GM12878 (cell line): ENCODE data around the gene ZNF282. TPM values are rescaled to one million over a fixed set of nuclear protein-coding genes. Genes with fewer than 3 reads are reported as not detected.

ENCODE experiments used
- ATAC-seq: fragments of 200-7000 bp; cut with Tn5 transposase; 3 replicates; pipeline ENCODE4 v1.9.1; 2020; ENCODE audit warnings: mild to moderate bottlenecking, moderate library complexity
- BruUV-seq: library from RNA; stranded (reverse); fragments of 400-500 nt; replicated peaks from 2 replicates; lab custom pipeline; 2021; lab: Mats Ljungman, UMichigan
- CTCF ChIA-PET: fragments of 300-600 bp; sonication (Branson Sonifier 250); formaldehyde crosslinking; extraction: SDS; loops from one replicate; lab custom pipeline; 2021; ENCODE audit warnings: inconsistent platforms; lab: Yijun Ruan, JAX
- POLR2A ChIA-PET: fragments of 350-600 bp; formaldehyde crosslinking; extraction: SDS; loops from one replicate; lab custom pipeline; 2021; ENCODE audit warnings: inconsistent platforms; lab: Charles Lee
- RAD21 ChIA-PET: fragments of 300-600 bp; sonication (Branson Sonifier 250); formaldehyde crosslinking; loops from one replicate; lab custom pipeline; 2023; ENCODE audit warnings: antibody characterized with exemption; ENCODE audit not compliant: unreplicated experiment; lab: Charles Lee
- SMC1A ChIA-PET: fragments of 300-600 bp; sonication (Branson Sonifier 250); formaldehyde crosslinking; loops from one replicate; lab custom pipeline; 2023; ENCODE audit not compliant: unreplicated experiment, uncharacterized antibody; lab: Charles Lee
- DNase-seq: peaks from one replicate; pipeline ENCODE4 v3.0.0-alpha.2; 2011; ENCODE audit warnings: low read depth, low spot score
- FAIRE-seq: peaks from 3 replicates; lab custom pipeline; 2011; peaks lifted over from hg19 to GRCh38; lab: Jason Lieb, UNC
- H2AFZ ChIP-seq: 2 replicates; pipeline ENCODE4 v1.6.0; 2011; ENCODE audit warnings: low read depth, low read length, control low read depth; ENCODE audit not compliant: control insufficient read depth
- H3K27ac ChIP-seq: 2 replicates; pipeline ENCODE4 v1.5.1; 2011; ENCODE audit warnings: control low read depth; ENCODE audit not compliant: control insufficient read depth, insufficient read depth
- H3K27me3 ChIP-seq, 2 experiments: replicated peaks in 1 of 2; 2 replicates each; pipeline versions ENCODE4 v1.6.0 to v1.6.1; 2011; ENCODE audit warnings: low read length in 1 of 2; ENCODE audit not compliant: control insufficient read depth in 2 of 2, insufficient read depth in 2 of 2
- H3K36me3 ChIP-seq, 2 experiments: 2 replicates each; pipeline ENCODE4 v1.5.1; 2011; ENCODE audit warnings: low read length in 1 of 2; ENCODE audit not compliant: control insufficient read depth in 2 of 2, insufficient read depth in 2 of 2
- H3K4me1 ChIP-seq: 2 replicates; pipeline ENCODE4 v1.6.1; 2011; ENCODE audit warnings: mild to moderate bottlenecking, low read length, moderate library complexity, mixed read lengths; ENCODE audit not compliant: control insufficient read depth, insufficient read depth
- H3K4me2 ChIP-seq: 2 replicates; pipeline ENCODE4 v1.6.0; 2011; ENCODE audit warnings: control low read depth; ENCODE audit not compliant: control insufficient read depth, insufficient read depth
- H3K4me3 ChIP-seq: fragments of 200-600 bp; sonication (generic); 2 replicates; pipeline ENCODE4 v1.5.1; 2016
- H3K79me2 ChIP-seq: 2 replicates; pipeline ENCODE4 v1.6.0; 2011; ENCODE audit warnings: low read length; ENCODE audit not compliant: control insufficient read depth, insufficient read depth
- H3K9ac ChIP-seq: 2 replicates; pipeline ENCODE4 v1.8.0; 2011; ENCODE audit warnings: low read length, control low read depth, mixed read lengths; ENCODE audit not compliant: control insufficient read depth, insufficient read depth
- H3K9me3 ChIP-seq: replicated peaks from 3 replicates; pipeline ENCODE4 v1.5.1; 2011; ENCODE audit warnings: mild to moderate bottlenecking, low read length; ENCODE audit not compliant: control insufficient read depth, insufficient read depth
- H4K20me1 ChIP-seq: 2 replicates; pipeline ENCODE4 v1.6.0; 2011; ENCODE audit not compliant: control insufficient read depth, insufficient read depth
- EGR1 ChIP-seq, 2 experiments: IDR thresholded peaks; 1 replicate in 1 of 2; 2 replicates in 1 of 2; pipeline ENCODE4 v1.6.1; 2011 to 2012; ENCODE audit warnings: low read depth in 2 of 2, low read length in 2 of 2, borderline replicate concordance in 1 of 2, mild to moderate bottlenecking in 1 of 2, moderate library complexity in 1 of 2
- EP300 ChIP-seq, 2 experiments: fragments of 150-350 bp in 1 of 2; IDR thresholded peaks; 2 replicates each; pipeline ENCODE4 v1.6.1; 2011 to 2012; ENCODE audit warnings: low read depth in 2 of 2, low read length in 2 of 2, borderline replicate concordance in 1 of 2, improper control_type of control experiment in 1 of 2, inconsistent platforms in 1 of 2; ENCODE audit not compliant: control insufficient read depth in 1 of 2
- MTA2 ChIP-seq: fragments of 450-650 bp; IDR thresholded peaks from 2 replicates; pipeline ENCODE4 v1.6.1; 2016; ENCODE audit warnings: low read depth, mild to moderate bottlenecking, moderate library complexity
- RUNX3 ChIP-seq: IDR thresholded peaks from 2 replicates; pipeline ENCODE4 v1.6.1; 2012; ENCODE audit warnings: low read length, inconsistent platforms
- SP1 ChIP-seq: IDR thresholded peaks from one replicate; pipeline ENCODE4 v1.6.1; 2011; ENCODE audit warnings: low read depth, low read length
- SREBF2 ChIP-seq: IDR thresholded peaks from 2 replicates; pipeline ENCODE4 v1.6.1; 2012; ENCODE audit warnings: mild to moderate bottlenecking, low read length
- TCF12 ChIP-seq: IDR thresholded peaks from 2 replicates; pipeline ENCODE4 v1.6.1; 2011; ENCODE audit warnings: low read depth, mild to moderate bottlenecking, low read length
- ZBED1 ChIP-seq: IDR thresholded peaks from 2 replicates; pipeline ENCODE4 v1.6.1; 2016; ENCODE audit warnings: borderline replicate concordance
- ZSCAN29 ChIP-seq: fragments of 450-650 bp; IDR thresholded peaks from 2 replicates; pipeline ENCODE4 v1.6.1; 2017; ENCODE audit warnings: mild to moderate bottlenecking, moderate library complexity
- WGBS: methylation state at CpG from one replicate; pipeline ENCODE4 v1.1.6; 2016; ENCODE audit warnings: low lambda C conversion rate; ENCODE audit not compliant: insufficient replicate concordance, insufficient coverage; ENCODE audit errors: missing lambda C conversion rate; 5-methylcytosine and 5-hydroxymethylcytosine counted together
- in situ Hi-C: fragments of 300-500 bp; cut with MboI; formaldehyde crosslinking; loops from 9 replicates; pipeline ENCODE4 v1.14.3; 2018; ENCODE audit warnings: mixed read lengths
- intact Hi-C: fragments of 100-400 bp; cut with micrococcal nuclease; formaldehyde crosslinking; loops from one replicate; pipeline ENCODE4 v1.14.2; 2022; ENCODE audit not compliant: unreplicated experiment
- polyA plus RNA-seq, 11 experiments: library from polyadenylated mRNA; depleted of rRNA in 4 of 11; unstranded in 6 of 11; stranded (reverse) in 5 of 11; fragments of >200 nt; fragmentation: Nextera tagmentation in 4 of 11; fragmentation: Illumina TruSeq in 1 of 11; extraction: Ambion mirVana in 4 of 11; extraction: Trizol in 1 of 11; gene quantifications; 1 replicate in 1 of 11; 2 replicates in 10 of 11; pipeline versions ENCODE4 v1.2.1 to v1.2.3, GENCODE V29; 2011 to 2016; ENCODE audit warnings: inconsistent platforms in 2 of 11, missing spikeins in 2 of 11, low read depth in 1 of 11
- total RNA-seq, 4 experiments: library from RNA; depleted of rRNA in 3 of 4; stranded (reverse); fragments of >200 nt in 3 of 4; fragmentation: Illumina TruSeq in 1 of 4; extraction: Trizol in 1 of 4; gene quantifications; 2 replicates each; pipeline versions ENCODE4 v1.2.1 to v1.2.3, GENCODE V29; 2013 to 2021
- TF ChIP-seq, protein P1 (sequence below): IDR thresholded peaks from 2 replicates; pipeline ENCODE4 v1.6.1; 2011; ENCODE audit warnings: mild to moderate bottlenecking, low read depth, low read length, moderate library complexity; ENCODE audit not compliant: insufficient replicate concordance
- TF ChIP-seq, protein P2 (sequence below): IDR thresholded peaks from 2 replicates; pipeline ENCODE4 v1.6.1; 2012; ENCODE audit warnings: improper control_type of control experiment, low read depth, low read length; ENCODE audit not compliant: insufficient replicate concordance
- TF ChIP-seq, protein P3 (sequence below): IDR thresholded peaks from 2 replicates; pipeline ENCODE4 v1.6.1; 2012; ENCODE audit warnings: low read depth, low read length, improper control_type of control experiment
- TF ChIP-seq, protein P4 (sequence below), 3 experiments: IDR thresholded peaks in 2 of 3; conservative IDR thresholded peaks in 1 of 3; 2 replicates each; pipeline ENCODE4 v1.5.1; 2011; ENCODE audit warnings: low read depth in 3 of 3, low read length in 3 of 3, mild to moderate bottlenecking in 3 of 3, control low read depth in 2 of 3, moderate library complexity in 2 of 3, inconsistent platforms in 1 of 3, mixed read lengths in 1 of 3; ENCODE audit not compliant: control insufficient read depth in 2 of 3, insufficient read depth in 1 of 3; ENCODE audit errors: extremely low read depth in 1 of 3

ZNF282 gene
- total and polyA plus RNA-seq, 10 of the 15 experiments (the other 5 are each of a cell fraction or from before 2014, with no cell fraction given): 0.35 to 28.4 (median 8.1) TPM

DNA sequence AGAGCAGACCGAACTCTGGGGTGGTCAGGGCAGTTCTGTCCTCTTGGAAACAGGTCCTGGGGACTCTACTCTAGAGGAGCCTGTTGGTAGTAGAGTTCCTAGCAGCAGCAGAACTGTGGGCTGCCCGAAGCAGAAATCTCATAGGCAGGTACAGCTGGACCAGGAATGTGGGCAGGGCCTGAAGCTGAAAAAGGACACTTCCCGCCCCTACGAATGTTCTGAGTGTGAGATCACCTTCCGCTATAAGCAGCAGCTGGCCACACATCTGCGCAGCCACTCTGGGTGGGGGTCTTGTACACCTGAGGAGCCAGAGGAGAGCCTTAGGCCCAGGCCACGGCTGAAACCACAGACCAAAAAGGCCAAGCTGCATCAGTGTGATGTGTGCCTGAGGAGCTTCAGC lies 58.3 kb downstream of the ZNF282 start (continued):
- TF ChIP-seq TCF12: no peak
- TF ChIP-seq, protein P1, sequence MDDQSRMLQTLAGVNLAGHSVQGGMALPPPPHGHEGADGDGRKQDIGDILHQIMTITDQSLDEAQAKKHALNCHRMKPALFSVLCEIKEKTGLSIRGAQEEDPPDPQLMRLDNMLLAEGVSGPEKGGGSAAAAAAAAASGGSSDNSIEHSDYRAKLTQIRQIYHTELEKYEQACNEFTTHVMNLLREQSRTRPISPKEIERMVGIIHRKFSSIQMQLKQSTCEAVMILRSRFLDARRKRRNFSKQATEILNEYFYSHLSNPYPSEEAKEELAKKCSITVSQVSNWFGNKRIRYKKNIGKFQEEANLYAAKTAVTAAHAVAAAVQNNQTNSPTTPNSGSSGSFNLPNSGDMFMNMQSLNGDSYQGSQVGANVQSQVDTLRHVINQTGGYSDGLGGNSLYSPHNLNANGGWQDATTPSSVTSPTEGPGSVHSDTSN: no peak
- TF ChIP-seq SREBF2: no peak
- TF ChIP-seq ZBED1: no peak
- TF ChIP-seq, all 136 proteins: peak for 0

DNA sequence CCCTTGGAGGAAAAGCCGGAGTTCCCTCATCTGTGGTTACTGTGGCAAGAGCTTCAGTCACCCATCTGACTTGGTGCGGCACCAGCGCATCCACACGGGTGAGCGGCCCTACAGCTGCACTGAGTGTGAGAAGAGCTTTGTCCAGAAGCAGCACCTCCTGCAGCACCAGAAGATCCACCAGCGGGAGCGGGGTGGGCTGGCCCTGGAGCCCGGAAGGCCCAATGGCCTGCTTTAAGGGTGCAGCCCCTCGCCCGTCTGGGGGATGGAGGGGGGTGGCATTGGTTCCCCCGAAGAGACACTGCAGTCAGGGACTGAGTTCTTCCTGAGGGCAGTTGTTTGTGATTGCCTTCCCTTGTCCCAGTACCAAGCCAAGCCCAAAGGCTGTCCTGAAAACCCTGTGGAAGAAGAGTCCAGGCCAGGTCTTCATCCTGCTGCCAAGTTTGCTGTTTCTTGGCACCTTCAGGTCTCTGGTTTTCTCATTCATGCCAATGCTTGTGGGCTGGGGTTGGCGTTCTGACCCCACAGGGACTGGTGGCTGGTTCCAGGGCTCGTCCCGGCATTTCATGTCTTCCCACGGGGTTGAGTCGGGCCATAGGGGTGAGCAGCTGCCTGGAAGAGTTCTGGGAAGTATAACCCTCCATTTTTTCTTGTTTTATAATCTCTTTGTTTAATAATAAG lies 59.0 kb downstream of the ZNF282 start:
- no peaks in the 10 kb centered on the region for H3K79me2 ChIP-seq
- ChIA-PET SMC1A (no interaction called here), CTCF (no interaction called here), POLR2A (no interaction called here), RAD21 (no interaction called here)
- peaks cover 12 to 16% of the 10 kb centered on the region in 2 experiments for H3K36me3 ChIP-seq
- no peak for FAIRE-seq
- BruUV-seq: no TSS peak
- ATAC-seq: no peak
- intact Hi-C loops (no loop called here), in situ Hi-C loops (no loop called here)
- no peak for DNase-seq
- H3K4me1 ChIP-seq: no peaks in the 10 kb centered on the region
- H3K27me3 ChIP-seq: no peaks in the 10 kb centered on the region
- H2AFZ ChIP-seq: no peak overlapping the region
- no peaks in the 10 kb centered on the region for H3K9me3 ChIP-seq
- no peak overlapping the region for H3K4me3 ChIP-seq
- H3K27ac ChIP-seq: no peak overlapping the region
- no peaks in the 10 kb centered on the region for H4K20me1 ChIP-seq
- no peak overlapping the region for H3K4me2 ChIP-seq
- no peak overlapping the region for H3K9ac ChIP-seq
- WGBS: 95% methylated on average over 16 of the region's 16 CpGs
- TF ChIP-seq ZSCAN29 (no peak), EP300 (IDR thresholded peaks at IDR 0.05; ENCODE audit: borderline replicate concordance in 1 of 2, control insufficient read depth in 1 of 2, low read depth in 2 of 2, low read length in 2 of 2) (no peak), MTA2 (no peak), RUNX3 (no peak), EGR1 (IDR thresholded peaks at IDR 0.05; ENCODE audit: borderline replicate concordance in 1 of 2, low read depth in 2 of 2, low read length in 2 of 2) (no peak), SP1 (no peak)
- TF ChIP-seq, protein P2, sequence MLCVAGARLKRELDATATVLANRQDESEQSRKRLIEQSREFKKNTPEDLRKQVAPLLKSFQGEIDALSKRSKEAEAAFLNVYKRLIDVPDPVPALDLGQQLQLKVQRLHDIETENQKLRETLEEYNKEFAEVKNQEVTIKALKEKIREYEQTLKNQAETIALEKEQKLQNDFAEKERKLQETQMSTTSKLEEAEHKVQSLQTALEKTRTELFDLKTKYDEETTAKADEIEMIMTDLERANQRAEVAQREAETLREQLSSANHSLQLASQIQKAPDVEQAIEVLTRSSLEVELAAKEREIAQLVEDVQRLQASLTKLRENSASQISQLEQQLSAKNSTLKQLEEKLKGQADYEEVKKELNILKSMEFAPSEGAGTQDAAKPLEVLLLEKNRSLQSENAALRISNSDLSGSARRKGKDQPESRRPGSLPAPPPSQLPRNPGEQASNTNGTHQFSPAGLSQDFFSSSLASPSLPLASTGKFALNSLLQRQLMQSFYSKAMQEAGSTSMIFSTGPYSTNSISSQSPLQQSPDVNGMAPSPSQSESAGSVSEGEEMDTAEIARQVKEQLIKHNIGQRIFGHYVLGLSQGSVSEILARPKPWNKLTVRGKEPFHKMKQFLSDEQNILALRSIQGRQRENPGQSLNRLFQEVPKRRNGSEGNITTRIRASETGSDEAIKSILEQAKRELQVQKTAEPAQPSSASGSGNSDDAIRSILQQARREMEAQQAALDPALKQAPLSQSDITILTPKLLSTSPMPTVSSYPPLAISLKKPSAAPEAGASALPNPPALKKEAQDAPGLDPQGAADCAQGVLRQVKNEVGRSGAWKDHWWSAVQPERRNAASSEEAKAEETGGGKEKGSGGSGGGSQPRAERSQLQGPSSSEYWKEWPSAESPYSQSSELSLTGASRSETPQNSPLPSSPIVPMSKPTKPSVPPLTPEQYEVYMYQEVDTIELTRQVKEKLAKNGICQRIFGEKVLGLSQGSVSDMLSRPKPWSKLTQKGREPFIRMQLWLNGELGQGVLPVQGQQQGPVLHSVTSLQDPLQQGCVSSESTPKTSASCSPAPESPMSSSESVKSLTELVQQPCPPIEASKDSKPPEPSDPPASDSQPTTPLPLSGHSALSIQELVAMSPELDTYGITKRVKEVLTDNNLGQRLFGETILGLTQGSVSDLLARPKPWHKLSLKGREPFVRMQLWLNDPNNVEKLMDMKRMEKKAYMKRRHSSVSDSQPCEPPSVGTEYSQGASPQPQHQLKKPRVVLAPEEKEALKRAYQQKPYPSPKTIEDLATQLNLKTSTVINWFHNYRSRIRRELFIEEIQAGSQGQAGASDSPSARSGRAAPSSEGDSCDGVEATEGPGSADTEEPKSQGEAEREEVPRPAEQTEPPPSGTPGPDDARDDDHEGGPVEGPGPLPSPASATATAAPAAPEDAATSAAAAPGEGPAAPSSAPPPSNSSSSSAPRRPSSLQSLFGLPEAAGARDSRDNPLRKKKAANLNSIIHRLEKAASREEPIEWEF: no peak
- TF ChIP-seq, protein P3, sequence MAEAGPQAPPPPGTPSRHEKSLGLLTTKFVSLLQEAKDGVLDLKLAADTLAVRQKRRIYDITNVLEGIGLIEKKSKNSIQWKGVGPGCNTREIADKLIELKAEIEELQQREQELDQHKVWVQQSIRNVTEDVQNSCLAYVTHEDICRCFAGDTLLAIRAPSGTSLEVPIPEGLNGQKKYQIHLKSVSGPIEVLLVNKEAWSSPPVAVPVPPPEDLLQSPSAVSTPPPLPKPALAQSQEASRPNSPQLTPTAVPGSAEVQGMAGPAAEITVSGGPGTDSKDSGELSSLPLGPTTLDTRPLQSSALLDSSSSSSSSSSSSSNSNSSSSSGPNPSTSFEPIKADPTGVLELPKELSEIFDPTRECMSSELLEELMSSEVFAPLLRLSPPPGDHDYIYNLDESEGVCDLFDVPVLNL: no peak
- TF ChIP-seq, protein P4, sequence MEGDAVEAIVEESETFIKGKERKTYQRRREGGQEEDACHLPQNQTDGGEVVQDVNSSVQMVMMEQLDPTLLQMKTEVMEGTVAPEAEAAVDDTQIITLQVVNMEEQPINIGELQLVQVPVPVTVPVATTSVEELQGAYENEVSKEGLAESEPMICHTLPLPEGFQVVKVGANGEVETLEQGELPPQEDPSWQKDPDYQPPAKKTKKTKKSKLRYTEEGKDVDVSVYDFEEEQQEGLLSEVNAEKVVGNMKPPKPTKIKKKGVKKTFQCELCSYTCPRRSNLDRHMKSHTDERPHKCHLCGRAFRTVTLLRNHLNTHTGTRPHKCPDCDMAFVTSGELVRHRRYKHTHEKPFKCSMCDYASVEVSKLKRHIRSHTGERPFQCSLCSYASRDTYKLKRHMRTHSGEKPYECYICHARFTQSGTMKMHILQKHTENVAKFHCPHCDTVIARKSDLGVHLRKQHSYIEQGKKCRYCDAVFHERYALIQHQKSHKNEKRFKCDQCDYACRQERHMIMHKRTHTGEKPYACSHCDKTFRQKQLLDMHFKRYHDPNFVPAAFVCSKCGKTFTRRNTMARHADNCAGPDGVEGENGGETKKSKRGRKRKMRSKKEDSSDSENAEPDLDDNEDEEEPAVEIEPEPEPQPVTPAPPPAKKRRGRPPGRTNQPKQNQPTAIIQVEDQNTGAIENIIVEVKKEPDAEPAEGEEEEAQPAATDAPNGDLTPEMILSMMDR (IDR thresholded peaks at IDR 0.05 in 2 of 3, conservative IDR thresholded peaks at IDR 0.05 in 1 of 3; ENCODE audit: control insufficient read depth in 2 of 3, extremely low read depth in 1 of 3, insufficient read depth in 1 of 3, low read depth in 3 of 3, low read length in 3 of 3): no peak
